Left colon (tissue), 2 donors: ENCODE measurements around the gene ENKD1. TPM values are rescaled to one million over a fixed set of nuclear protein-coding genes. Genes with fewer than 3 reads are reported as not detected.

Source experiments
- ATAC-seq: fragments of 200-7000 bp; cut with Tn5 transposase; one replicate; pipeline ENCODE4 v1.9.1; 2020; ENCODE audit warnings: mild to moderate bottlenecking, moderate library complexity
- DNase-seq, 2 donors: peaks; one replicate each; pipeline ENCODE4 v3.0.0-alpha.2; 2020
- intact Hi-C, 2 donors: fragments of 100-400 bp; cut with DNase I in 1 of 2; cut with micrococcal nuclease in 1 of 2; formaldehyde crosslinking; loops; one replicate each; pipeline versions ENCODE4 v1.11.2 to v1.14.0; 2022; cut with DNase I, micrococcal nuclease
- total RNA-seq, 2 donors: library from RNA; stranded (reverse); fragmentation: NEBNext Ultra II Directional; extraction: Animal tissue kit (Norgen Biotek cat#: 25700); gene quantifications; one replicate each; pipeline ENCODE4 v1.2.1, GENCODE V29; 2021
- donor health status: DM: no; HTN: no; CAD: no.
- donor health status: DM: yes; HTN: yes; CAD: no.

ENKD1 gene
- total RNA-seq, 2 donors from 2014 or later: 7.4 to 9.0 TPM

DNA sequence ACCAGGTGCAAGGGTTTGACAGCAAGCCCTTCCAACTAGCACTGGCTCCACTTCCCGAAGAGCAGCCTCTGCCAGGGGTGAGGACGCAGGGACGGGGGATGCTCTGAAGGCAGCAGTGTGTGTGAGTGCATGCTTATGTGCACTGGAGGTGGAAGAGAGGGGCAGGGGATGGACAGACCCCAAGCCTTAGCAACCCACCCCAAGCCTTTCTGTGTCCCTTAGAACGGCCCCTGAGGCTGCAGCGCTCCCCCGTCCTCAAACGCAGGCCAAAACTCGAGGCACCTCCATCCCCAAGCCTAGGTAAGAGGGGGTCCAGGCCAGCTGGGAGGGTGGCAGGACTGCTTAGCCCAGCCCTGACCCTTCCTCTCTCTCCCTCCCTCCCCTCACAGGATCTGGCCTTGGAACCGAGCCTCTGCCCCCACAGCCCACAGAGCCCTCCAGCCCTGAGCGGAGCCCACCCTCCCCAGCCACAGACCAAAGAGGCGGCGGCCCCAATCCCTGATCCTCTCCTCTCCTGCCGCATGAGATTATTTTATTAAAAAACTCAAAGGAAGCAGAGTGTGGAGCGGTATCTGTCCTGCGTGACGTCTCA is 9.4 kb downstream of the ENKD1 start:
- DNase-seq: no peak
- intact Hi-C loops: loop anchor here in 1 of 2 donors (10.0 kb wide), 1 partner anchor 92 kb away; the partner anchor contains the start of gene CTCF

DNA sequence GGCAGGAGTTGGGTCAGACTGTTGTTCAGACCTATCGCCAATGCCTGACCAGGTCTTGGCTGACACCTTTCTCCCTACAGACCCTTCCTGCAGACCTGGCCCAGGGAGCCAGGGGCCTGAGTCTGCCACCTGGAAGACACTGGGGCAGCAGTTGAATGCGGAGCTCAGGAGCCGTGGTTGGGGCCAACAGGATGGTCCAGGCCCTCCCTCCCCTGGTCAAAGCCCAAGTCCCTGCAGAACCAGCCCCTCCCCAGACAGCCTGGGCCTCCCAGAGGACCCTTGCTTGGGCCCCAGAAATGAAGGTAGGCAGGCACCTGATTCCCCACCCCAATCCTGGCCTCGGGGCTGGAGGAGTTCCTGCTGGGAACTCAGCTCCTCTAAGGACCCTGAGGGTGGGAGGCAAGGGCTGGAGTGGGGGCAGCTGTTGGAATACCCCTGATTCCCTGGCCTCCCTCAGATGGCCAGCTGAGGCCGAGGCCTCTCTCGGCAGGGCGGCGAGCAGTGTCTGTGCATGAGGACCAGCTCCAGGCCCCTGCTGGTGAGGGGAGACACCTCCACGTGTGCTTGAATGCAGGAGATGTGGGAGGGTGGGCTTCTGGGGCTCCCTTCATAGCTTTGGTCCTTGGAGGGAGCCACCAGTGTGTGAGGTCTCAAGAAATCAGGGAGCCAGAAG is 10.1 kb downstream of the ENKD1 start:
- no peak for ATAC-seq
- intact Hi-C loops: loop anchor here in 1 of 2 donors (10.0 kb wide), 1 partner anchor 92 kb away; the partner anchor contains the start of gene CTCF
- DNase-seq: no peak

More for the DNA sequence above, 9.4 kb downstream of the ENKD1 start:
- no peak for ATAC-seq

DNA sequence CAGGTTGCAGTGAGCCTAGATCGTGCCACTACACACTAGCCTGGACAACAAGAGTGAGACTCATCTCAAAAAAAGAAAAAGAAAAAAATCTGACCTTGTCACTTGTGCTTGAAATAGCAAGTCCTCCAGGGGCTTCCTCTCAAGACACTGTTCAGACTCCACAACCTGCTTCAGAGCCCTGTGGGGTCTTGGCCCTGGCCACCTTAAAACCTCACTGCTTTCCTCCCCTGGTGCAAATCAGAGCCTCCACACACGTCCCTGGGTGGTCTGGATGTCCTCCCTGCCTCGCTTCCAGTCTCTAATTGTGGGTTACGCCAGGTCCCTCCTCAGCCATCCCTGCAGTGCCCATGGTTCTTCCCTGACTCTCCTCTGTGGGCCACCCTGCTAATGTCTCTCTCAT is 11.2 kb downstream of the ENKD1 start:
- ATAC-seq: no peak
- DNase-seq: no peak
- intact Hi-C loops: loop anchor here in 1 of 2 donors (10.0 kb wide), 1 partner anchor 91 kb away; the partner anchor contains the start of gene CTCF

DNA sequence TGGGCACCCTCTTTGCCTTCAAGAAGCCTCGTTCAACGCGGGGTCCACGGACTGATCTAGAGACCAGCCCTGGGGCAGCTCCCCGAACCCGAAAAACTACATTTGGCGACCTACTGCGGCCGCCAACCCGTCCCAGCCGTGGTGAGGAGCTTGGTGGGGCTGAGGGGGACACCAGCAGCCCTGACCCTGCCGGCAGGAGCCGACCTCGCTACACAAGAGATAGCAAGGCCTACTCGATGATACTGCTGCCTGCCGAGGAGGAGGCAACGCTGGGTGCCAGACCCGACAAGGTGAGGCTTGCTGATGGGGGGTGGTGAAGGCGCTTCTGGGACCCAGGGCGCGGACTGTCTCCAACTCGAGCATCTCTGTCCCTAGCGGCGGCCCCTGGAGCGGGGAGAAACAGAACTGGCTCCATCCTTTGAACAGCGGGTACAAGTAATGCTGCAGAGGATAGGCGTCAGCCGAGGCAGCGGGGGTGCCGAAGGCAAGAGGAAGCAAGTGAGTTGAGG is 12.1 kb downstream of the ENKD1 start:
- ATAC-seq (no peak), DNase-seq (no peak)
- intact Hi-C loops: loop anchor here in 1 of 2 donors (10.0 kb wide), 1 partner anchor 90 kb away; the partner anchor contains the start of gene CTCF

GRCh38 chr16:67653789-67654402 is 12.7 kb downstream of the ENKD1 start:
- no peak for DNase-seq
- intact Hi-C loops: loop anchor here in 1 of 2 donors (10.0 kb wide), 1 partner anchor 89 kb away; the partner anchor contains the start of gene CTCF
- no peak for ATAC-seq

DNA sequence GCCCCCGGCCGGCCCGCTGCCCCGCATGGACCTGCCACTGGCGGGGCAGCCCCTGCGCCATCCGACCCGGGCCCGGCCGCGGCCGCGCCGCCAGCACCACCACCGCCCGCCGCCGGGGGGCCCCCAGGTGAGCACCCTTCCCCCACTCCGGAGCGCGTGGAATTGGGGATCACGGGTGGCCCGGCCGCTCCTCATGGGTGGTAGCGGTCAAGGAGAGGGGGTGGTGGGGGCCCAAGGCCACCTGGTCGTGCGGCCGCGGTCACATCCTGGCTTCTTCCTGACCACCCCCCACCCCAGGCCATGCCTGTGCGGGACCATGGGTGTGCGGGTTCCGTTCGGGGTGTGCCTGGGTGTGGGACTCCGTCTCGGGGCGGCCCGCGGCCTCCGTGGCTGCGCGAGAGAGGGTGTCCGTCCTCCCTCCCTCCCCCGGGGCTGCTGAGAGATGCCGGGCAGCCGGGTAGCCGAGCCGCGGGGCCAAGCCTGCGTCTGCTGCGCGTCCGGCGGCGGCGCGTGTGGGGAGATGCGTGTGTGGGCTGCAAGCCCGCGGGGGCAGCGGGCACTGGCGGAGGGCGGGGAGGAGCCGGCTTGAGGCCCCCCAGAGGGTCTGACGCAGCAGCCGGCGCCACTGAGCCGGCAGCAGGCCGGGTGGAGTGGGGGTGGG is 13.3 kb downstream of the ENKD1 start:
- DNase-seq (no peak), ATAC-seq (no peak)
- intact Hi-C loops: loop anchor here in 1 of 2 donors (10.0 kb wide), 1 partner anchor 88 kb away; the partner anchor contains the start of gene CTCF

DNA sequence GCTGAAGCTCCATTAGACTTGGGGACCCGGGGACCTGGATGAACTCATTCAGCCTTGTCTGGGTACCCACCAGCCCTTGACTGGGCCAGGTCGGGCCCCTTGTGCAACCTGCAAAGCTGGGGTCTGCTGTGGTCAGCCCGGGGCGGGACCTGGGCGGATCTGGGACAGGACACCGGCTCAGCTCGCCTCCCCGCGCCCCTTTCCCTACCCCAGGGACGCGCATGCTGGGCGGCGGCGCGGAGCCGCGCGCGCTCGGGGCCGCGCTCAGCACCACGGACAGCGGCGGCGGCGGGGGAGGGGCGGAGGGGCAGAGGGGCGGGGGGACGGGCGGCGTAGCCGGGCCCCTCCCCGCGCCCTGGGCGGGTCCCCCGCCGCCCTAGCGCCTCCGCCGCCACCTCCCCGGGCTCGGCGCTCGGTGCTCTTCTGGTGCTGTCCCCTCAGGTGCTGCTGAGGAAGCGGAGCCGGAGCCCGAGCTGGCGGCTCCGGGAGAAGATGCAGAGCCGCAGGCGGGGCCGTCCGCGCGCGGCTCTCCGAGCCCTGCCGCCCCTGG is 13.9 kb downstream of the ENKD1 start:
- ATAC-seq (peak; percentile 80), DNase-seq (no peak)
- intact Hi-C loops: loop anchor here in 1 of 2 donors (10.0 kb wide), 1 partner anchor 88 kb away; the partner anchor contains the start of gene CTCF

DNA sequence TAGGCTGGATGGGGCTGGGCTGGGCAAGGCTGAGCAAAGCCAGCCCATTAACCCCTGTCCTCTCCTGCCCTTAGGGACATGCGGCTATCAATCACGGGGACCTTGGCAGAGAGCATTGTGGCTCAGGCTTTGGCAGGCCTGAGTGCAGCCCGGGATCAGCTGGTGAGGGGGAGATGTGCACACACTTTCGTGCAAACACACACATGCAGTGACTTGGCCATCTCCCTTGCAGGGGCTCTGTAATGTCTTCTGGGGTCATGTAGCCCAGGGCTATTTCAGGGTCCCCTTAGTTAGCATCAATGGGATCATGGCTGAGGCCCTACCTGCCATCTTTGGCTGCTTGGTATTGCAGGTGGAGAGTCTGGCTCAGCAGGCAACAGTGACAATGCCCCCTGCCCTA is 14.7 kb downstream of the ENKD1 start:
- DNase-seq: no peak
- intact Hi-C loops: loop anchor here in 1 of 2 donors (10.0 kb wide), 1 partner anchor 87 kb away; the partner anchor contains the start of gene CTCF

DNA sequence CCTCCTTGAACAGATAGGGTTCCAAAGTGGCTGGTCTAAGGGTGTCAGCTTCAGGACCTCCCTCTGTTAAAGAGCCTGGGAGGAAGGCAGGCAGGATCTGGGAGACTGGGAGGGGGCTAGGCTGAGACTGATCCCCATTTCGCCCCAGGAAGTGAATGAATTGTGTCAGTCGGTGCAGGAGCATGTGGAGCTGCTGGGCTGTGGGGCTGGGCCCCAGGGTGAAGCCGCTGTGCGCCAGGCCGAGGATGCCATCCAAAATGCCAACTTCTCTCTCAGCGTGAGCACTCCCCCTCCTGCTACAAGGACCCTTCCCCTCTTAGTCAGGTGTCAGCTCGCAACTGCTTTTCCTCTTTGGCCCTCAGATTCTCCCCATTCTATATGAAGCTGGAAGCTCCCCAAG is 15.5 kb downstream of the ENKD1 start:
- intact Hi-C loops: loop anchor here in 1 of 2 donors (10.0 kb wide), 1 partner anchor 86 kb away; the partner anchor contains the start of gene CTCF
- DNase-seq (no peak), ATAC-seq (no peak)

More for the DNA sequence above, 14.7 kb downstream of the ENKD1 start:
- no peak for ATAC-seq

DNA sequence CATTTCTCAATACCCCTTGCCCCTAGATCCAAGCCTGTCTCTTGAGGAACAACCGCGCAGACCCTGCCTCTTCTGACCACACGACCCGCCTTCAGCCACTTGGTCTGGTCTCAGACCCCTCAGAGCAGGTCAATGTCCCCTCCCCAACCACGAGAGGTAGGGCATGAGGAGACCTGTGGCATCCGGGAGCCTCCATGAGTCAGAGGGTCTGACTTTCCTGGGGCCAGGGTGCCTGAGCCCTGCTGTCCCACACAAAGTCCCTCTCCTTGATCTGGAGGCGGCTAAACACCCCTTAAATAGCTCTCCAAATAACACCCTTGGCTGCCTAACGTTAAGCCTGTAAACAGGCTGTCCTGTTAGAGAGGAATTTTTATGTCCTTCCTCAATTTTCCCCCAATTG is 16.5 kb downstream of the ENKD1 start:
- intact Hi-C loops: loop anchor here in 1 of 2 donors (10.0 kb wide), 1 partner anchor 85 kb away; the partner anchor contains the start of gene CTCF
- DNase-seq: no peak
- no peak for ATAC-seq

DNA sequence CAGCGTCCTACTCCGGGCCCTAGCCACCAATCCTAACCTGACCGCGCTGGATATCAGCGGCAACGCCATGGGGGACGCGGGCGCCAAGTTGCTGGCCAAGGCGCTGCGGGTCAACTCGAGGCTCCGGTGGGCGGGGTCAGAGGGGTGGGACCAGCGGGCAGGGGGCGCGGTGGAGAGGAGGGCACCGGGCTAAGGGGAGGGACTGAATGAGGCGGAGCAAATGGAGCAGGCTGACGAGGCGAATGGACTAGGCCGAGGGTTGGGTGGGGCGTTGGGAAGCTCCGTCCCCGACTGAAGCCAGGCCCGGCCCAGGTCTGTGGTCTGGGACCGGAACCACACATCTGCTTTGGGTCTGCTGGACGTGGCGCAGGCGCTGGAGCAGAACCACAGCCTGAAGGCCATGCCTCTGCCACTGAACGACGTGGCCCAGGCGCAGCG is 17.0 kb downstream of the ENKD1 start:
- no peak for DNase-seq
- peak; percentile 26 for ATAC-seq
- intact Hi-C loops: no loop called here

- ATAC-seq: no peak
- intact Hi-C loops: no loop called here
- no peak for DNase-seq
These were observed 17.7 kb downstream of the ENKD1 start for GRCh38 chr16:67648764-67649407.

DNA sequence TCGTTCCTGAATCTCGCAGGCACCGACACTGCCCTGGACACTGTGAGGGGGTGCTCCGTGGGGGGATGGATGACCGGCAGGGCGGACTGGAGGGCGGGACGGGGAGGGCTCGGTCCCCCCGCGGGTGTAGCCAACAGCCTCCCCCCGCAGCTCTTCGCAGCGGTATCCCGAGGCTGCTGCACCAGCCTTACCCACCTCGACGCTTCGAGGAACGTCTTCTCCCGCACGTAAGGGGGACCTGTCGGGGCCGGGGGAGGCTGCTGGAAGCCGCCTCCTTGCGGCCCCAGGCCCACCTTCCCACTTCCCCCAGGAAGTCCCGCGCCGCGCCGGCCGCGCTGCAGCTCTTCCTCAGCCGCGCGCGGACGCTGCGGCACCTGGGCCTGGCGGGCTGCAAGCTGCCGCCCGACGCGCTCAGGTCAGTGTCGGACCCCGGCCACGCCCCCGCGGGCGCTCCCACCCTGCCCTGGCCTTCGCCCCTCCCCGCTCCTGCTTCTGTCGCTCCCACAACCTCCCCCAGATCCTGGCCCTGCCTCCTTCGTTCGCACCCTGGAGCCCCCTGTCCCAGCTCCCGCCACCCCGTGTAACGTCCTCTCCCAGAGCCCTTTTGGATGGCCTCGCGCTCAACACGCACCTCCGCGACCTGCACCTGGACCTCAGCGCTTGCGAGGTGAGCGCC is 18.3 kb downstream of the ENKD1 start:
- no peak for DNase-seq

GRCh38 chr16:67647681-67648080 is 18.9 kb downstream of the ENKD1 start:
- intact Hi-C loops: no loop called here
- no peak for ATAC-seq
- DNase-seq: no peak

More for the DNA sequence above, 18.3 kb downstream of the ENKD1 start:
- intact Hi-C loops: no loop called here
- ATAC-seq: no peak

DNA sequence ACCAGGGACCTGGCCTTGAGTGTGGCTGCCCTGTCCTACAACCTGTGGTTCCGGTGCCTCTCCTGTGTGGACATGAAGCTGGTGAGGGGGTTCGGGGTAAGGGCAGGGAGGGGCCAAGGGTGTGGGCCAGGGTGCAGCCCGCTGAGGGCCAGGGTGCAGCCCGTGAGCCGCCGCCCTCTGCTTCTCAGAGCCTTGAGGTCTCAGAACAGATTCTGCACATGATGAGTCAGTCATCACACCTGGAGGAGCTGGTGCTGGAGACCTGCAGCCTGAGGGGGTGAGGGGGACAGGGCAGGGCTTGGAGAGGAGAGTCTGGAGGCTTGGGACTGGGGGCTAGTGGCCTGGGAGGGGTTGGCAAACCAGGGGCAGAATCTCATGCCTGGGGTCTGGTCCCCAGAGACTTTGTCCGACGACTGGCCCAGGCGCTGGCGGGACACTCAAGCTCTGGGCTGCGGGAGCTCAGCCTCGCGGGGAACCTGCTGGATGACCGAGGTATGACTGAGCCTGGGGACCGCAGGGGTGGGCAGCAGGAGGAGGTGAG is 19.4 kb downstream of the ENKD1 start:
- intact Hi-C loops: no loop called here

GRCh38 chr16:67645397-67646121 is 21.0 kb downstream of the ENKD1 start:
- no peak for DNase-seq
- no peak for ATAC-seq
- intact Hi-C loops: no loop called here

More for the DNA sequence above, 19.4 kb downstream of the ENKD1 start:
- ATAC-seq: no peak
- no peak for DNase-seq
